ENCODE data around the gene FXYD4. TPM values are rescaled to one million over a fixed set of nuclear protein-coding genes. Genes with fewer than 3 reads are reported as not detected.

The FXYD4 gene
- polyA plus RNA-seq, 1 of the 3 experiments (the other 2 are of a cell fraction) = not detected

GRCh38 chr10:43387678-43388032 is 16.2 kb downstream of the FXYD4 start:
- 95% methylated on average over 5 of the region's 5 CpGs for WGBS (ENCODE audit: low lambda C conversion rate)
- H3K4me3 ChIP-seq (ENCODE audit: low read depth in 2 of 2, low read length in 1 of 2) = no peak overlapping the region
- no peak for TF ChIP-seq TEAD4 (IDR thresholded peaks at IDR 0.05; ENCODE audit: borderline replicate concordance, insufficient read depth)
- TF ChIP-seq SIN3A (IDR thresholded peaks at IDR 0.05; ENCODE audit: borderline replicate concordance, low read depth, low read length) = no peak
- no peak for TF ChIP-seq REST (IDR thresholded peaks at IDR 0.05; ENCODE audit: low read depth, low read length)
- no peak for TF ChIP-seq JUND (IDR thresholded peaks at IDR 0.05)
- TF ChIP-seq FOXJ3 (CRISPR knock-in tag; IDR thresholded peaks at IDR 0.05) = no peak
- TF ChIP-seq MXI1 (IDR thresholded peaks at IDR 0.05; ENCODE audit: low read depth, low read length) = no peak
- TF ChIP-seq USF1 (IDR thresholded peaks at IDR 0.05; ENCODE audit: borderline replicate concordance, low read depth) = no peak
- TF ChIP-seq RAD21 (IDR thresholded peaks at IDR 0.05; ENCODE audit: low read length) = no peak
- TF ChIP-seq ELF1 (IDR thresholded peaks at IDR 0.05) = no peak
- no peak for TF ChIP-seq SMC3 (IDR thresholded peaks at IDR 0.05; ENCODE audit: low read depth, low read length)
- no peak for TF ChIP-seq NRF1 (IDR thresholded peaks at IDR 0.05; ENCODE audit: low read depth, low read length)
- TF ChIP-seq TAF1 (IDR thresholded peaks at IDR 0.05; ENCODE audit: borderline replicate concordance, low read depth, low read length) = no peak
- TF ChIP-seq FOXM1 (IDR thresholded peaks at IDR 0.05; ENCODE audit: low read depth) = no peak
- TF ChIP-seq RFX5 (IDR thresholded peaks at IDR 0.05; ENCODE audit: low read length) = no peak
- no peak for TF ChIP-seq PBX3 (IDR thresholded peaks at IDR 0.05)
- no peak for TF ChIP-seq CHD2 (IDR thresholded peaks at IDR 0.05; ENCODE audit: low read length, partially characterized antibody)
- TF ChIP-seq FOSL2 (IDR thresholded peaks at IDR 0.05; ENCODE audit: borderline replicate concordance, low read depth) = no peak
- TF ChIP-seq USF2 (IDR thresholded peaks at IDR 0.05; ENCODE audit: borderline replicate concordance, low read depth, low read length) = no peak
- TF ChIP-seq POLR2AphosphoS5 (IDR thresholded peaks at IDR 0.05; ENCODE audit: low read depth, low read length) = no peak
- ChIA-PET CTCF (no interaction called here), POLR2A (interaction anchor here (1.0 kb wide), 1 partner anchor 8 kb away, joined by 3 read pairs; no protein-coding TSS in a partner anchor)
- peaks cover 41% of the 10 kb centered on the region for H3F3A ChIP-seq (replicated peaks; ENCODE audit: insufficient read depth)
- peaks cover 85% of the 10 kb centered on the region for H4K20me1 ChIP-seq (ENCODE audit: insufficient read depth)
- no peak overlapping the region for H2AFZ ChIP-seq (ENCODE audit: low read depth)
- no peaks in the 10 kb centered on the region for H3K27me3 ChIP-seq (ENCODE audit: insufficient read depth)
- H3K79me2 ChIP-seq (ENCODE audit: insufficient read depth) = peaks cover 48% of the 10 kb centered on the region
- peaks cover 0 to 4% of the 10 kb centered on the region in 2 experiments; a peak in 1 of 4 replicates for H3K4me1 ChIP-seq (ENCODE audit: control insufficient read depth in 1 of 2, insufficient read depth in 2 of 2, low read depth in 1 of 2, low read length in 1 of 2)
- H3K9me2 ChIP-seq = no peaks in the 10 kb centered on the region
- peaks cover 68 to 69% of the 10 kb centered on the region in 2 experiments for H3K36me3 ChIP-seq (replicated peaks in 1 of 2; ENCODE audit: control insufficient read depth in 1 of 2, insufficient read depth in 2 of 2, low read length in 1 of 2)
- H3K4me2 ChIP-seq = no peak overlapping the region
- no peak overlapping the region for H3K27ac ChIP-seq (ENCODE audit: low read depth in 2 of 2, low read length in 1 of 2)
- H3K9ac ChIP-seq = no peak overlapping the region
- H3K9me3 ChIP-seq = no peaks in the 10 kb centered on the region
- DNase-seq = no peak
